HG02852 (cell line): ENCODE data around the gene GLUL.
A peak's percentile ranks its signal among the peaks of the same experiment; 100 is the strongest.
"Not testable (repeated sequence)": the region's sequence is repeated elsewhere in the genome, so short reads cannot be mapped to it uniquely, and the experiment has no call there.

ENCODE experiments used
- ATAC-seq: cut with Tn5 transposase; IDR thresholded peaks from one replicate; pipeline ENCODE4 v1.9.1; 2021; ENCODE audit warnings: mild to moderate bottlenecking, moderate library complexity; ENCODE audit not compliant: unreplicated experiment

GLUL gene

DNA sequence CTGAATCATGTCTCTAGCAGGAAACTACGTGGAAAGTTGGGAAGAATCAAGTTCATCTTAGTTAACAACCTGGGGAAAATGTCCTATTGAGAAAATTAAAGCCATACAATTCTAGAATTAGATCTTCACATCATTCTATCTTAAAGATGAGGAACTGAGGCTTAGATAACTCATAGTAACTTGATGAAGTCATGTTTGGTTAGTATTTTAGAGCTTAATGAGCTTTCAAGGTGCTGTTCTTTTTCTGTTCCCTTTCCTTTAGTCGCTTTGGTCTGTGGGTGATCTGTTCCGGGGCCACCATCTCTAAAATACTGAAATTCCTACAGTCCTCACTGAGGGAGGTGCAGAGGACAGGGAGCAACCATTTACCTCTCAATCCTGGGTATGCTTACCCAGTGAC lies 4.3 kb upstream of the GLUL start:
- no peak for ATAC-seq

DNA sequence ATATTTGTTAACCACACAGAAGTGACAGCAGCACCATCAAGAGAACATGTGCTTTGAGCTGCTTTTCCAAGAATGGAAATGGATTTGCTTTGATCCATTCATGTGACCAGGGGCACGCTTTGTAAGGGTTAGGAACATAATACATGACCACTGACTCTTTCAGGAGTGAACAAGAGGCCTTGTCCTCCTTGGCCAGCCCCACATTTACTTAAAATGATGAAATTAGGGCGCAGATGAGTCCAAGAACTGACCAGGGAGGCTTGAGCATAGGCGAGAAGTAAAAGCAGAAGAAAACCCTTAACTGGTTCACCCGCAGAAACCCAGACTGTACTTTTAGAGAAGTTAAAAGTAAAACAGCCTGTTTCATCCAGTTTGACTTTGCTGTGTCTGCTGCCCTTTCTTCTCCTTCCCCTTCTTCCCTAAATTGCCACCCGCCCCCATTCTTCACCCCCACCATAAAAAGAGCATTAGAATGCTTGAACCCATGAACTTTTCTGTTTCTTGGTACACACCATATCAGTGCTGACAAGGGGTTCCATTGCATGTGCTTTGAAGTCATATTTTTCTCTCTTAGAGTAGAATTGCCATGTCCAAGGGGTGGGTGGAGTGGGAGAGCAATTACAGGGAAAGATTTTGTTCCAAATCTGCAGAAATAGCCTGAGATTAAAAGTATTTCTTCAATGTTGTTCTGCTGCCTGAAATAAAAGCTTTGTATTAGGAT lies 2.6 kb upstream of the GLUL start:
- no peak for ATAC-seq

DNA sequence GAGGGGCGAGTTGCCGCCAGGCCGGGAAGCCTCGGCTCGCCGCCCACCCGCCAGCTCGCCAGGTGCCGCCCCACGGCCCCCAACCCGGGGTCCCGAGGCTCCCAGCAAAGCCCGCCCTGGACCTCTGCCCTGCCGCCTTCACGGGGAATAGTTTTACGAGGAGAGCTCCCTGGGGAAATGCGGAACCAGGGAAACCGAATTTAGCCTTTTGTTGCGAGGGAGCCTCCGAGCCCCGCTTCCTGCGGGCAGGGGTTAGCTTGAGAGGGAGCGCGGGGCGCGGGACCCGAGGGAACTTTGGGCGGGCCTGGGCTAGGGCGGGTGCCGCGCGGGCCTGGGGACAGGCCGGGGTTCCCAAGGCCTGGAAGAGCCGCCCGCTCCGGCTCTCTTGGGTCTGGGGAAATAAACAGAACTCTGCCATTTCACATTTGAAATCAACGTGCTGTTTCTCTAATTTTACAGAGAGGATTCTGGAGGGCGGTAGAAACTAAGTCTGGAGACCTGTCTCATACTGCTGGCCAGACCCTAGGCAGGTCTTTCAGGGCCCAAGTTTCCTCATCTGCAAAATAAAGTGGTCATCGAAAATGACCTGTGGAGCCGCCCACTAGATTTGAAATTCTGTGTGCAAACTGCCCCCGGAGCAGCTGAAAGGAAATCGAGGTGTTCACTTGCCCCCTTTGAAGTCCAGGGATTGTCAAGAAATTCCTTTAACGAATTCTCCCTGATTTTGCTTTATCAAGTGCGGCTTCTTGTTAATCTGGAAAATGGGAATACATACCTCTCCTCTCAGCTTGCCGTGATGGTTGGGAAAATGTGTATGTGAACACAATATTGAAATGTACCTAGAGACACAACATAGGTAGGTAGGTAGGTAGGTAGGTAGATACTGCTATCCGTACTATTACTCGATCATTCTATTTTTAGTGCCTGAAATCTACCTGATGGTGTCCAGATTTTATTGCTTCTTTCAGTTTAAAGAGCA lies 749 bp upstream of the GLUL start:
- ATAC-seq = peak; percentile 21

DNA sequence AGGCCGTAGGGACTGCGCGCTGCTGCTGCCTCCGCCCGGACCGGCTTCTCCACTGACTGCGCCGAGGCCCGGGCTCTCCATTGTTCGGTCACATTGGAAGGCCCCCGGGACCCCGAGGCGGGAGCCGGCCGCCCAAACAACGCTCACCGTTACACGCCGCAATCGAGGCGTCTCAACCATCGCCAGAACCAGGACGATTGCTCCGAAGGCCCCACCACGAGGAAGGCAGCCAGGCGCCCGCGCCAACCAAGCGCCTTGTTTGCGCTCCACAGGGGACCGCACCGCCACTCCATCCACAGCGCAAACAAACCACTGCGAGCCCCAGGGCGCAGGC lies 595 bp downstream of the GLUL start:
- ATAC-seq = no peak

DNA sequence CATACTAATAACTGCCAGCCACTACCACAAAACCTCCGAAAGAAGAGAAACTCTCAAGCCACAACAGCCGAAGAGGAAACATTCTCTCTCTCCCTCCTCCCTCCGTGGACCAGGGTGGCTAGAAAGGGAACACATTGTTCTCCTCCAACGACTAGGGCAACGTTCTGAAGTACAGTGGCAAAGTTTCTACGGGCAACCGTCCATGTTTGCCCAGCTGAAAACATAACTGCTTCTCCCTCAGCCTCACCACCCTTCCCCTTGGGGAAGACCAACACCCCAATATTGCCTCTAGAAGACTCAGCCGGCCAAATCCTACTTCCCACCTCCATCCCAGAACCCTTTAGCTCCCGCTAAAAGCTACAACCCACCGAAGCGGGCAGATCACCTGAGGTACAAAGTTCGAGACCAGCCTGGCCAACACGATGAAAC lies 2.0 kb downstream of the GLUL start:
- no peak for ATAC-seq

DNA sequence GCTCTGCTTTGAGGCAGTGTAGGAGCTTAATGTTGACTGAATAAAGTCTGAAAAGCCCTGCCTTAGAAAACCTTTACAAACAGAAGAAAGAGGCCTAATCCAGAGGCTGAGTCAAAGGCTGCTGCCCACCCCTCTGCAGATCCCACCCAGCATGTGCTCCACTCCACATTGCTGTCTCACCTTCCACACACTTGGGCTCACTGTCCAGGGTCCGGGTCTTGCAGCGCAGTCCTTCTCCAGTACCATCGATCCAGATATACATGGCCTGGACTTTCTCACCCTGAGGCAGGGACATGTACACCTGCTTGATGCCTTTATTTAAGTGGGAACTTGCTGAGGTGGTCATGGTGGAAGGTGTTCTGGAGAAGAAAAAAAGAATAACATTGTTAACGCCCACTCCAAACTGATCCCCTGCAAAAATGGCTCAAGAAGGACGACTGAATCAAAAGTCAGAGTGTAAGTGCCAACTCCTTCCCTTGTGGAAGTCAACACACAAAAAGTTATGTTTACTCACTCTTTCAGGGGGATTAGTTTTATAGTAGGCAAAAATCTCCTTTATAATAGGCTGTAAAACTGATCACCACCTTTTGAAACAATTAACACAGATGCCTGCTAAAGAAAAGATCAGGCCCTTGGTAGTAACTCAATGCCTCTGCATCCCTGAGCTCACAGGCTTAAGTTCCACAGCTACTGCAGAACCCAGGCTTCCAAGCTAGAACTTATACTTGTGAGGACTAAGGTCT lies 3.0 kb downstream of the GLUL start:
- no peak for ATAC-seq

DNA sequence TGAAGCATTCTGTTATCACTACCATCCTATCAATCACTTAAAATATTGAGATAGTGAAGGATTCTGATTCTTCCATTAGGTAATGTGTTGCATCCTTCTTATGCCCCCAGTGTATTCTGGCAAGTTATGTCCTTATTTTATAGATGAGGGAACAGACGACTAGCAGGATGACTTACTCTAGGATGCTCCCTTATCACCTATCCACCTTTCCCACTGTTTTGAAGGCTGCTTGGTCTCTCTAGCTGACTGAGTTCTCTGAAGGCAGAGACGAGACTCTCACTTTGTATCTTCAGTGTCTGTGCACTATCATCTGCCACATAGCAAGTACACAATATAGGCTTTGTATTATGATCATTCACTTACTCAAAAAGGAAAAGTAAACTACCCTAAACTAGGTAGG lies 4.0 kb downstream of the GLUL start:
- ATAC-seq = no peak

DNA sequence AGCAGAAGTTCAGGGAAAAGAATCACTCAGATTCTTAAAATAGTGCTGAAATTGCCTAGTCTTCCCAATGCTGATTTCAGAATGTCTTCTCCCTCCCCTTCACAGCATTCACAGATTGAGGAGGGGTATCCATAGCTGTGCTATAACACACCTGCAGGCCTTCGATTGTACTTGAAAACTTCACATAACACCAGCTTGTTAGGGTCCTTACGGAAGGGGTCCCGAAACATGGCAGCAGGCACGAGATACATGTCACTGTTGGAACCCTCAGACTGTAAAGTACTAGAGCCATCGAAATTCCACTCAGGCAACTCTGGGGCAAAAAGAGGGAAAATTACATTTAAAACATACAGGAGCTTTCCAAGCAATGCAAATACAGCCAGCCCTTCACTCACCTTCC lies 4.6 kb downstream of the GLUL start:
- no peak for ATAC-seq

DNA sequence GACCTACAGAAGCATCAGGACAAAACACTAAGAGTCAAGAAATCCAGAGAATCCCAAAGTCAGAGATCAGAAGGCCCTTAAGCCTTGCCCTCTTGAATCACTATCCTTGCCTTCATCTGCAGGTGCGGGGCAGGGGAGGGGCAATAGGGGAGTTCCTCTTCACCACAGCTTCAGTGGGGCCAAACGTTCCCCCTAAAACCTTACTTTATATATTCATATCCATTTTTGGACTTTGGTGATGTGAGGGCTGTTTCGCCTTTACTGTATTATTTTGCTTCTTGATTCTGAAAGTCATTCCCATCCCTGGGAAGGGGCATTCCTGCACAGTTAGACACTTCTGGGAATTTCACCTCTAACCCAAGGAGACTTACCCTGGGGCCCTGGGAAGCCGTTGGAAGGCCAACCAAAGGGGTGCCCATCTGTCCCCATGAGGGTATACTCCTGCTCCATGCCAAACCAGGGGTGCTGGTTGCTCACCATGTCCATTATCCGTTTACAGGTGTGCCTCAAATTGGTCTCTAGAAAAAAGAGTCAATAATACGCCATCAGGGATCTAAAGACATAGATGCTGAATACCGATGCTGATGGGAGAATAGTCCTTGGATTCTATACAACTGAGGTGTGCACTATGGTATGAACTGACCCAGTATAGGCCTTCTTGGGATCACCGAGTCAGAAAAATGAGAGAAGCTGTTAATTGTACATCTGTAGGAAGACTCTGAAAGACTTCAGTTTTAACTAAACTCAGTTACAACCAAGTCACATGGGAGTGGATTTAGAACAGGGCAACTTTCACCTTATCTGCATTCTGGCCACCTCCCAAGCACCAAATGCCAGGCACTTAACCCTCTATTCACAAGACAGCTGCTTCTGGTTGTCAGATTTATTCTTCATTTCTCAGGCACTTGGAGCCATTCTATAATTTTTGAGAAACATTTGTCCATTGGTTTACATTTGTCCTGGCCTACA lies 5.4 kb downstream of the GLUL start:
- no peak for ATAC-seq

DNA sequence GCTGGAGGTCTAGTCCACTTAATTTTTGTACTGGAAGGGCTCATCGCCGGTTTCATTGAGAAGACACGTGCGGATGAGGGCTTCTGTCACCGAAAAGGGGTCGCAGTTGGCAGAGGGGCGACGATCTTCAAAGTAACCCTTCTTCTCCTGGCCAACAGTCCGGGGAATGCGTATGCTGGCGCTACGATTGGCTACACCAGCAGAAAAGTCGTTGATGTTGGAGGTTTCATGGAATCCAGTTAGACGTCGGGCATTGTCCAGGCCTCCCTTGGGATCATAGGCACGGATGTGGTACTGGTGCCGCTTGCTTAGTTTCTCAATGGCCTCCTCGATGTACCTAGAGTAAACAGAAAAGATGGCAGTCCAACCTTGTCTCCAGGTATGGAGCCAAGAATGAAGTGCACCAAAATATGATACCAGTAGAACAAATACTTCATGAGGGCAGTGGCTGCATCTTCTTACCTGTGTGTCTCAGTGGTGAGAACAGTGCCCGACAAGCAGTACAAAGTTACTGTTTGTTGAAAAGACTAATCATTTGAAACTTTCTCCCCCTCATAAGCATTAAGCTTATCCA lies 7.1 kb downstream of the GLUL start:
- ATAC-seq = no peak

DNA sequence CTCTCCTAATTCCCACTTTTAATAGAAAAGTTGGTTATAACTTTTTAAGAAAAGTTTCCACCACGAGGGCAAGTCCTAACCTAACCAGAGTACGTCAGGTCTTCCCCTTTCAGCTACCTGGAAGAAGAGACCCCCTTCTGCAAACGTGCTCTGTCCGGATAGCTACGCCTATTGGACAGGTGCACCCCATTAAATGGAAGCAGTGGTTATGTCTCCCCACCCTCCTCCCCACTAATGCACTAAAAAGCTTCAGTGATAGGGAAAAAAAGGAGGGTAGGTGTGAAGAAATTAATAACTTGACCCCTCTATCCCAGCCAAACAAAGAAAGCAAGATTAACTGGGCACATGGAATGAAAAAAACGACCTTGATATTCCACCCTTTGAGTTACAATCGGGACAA lies 7.7 kb downstream of the GLUL start:
- no peak for ATAC-seq

DNA sequence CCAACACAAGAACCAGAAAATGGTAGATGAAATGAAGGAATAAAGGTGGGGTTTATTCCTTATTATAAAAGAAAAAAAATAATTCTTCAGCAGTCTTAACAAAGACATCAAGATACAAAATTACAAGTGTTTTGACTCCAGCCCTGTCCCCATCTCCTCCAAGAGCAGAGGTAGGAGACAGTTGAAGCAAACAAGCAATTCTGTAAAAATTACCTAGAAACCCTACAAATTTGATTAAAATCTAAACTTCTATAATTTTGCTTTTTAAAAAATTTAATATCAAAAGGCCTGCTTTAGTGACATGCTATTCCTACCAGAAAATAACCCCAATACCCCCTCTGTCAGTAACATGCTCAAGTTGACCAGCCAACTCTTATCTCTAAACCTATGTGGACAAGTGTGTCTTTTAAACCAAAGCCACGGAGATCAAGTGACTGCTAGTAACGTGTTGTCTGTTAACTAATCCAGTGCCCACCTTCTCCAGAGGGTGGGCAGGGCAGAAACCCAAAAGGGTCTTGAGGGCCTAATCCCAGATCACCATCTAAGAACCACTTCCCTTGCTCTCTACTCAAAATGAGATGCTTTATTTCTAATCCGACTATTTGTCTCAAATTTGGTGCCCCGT lies 8.4 kb downstream of the GLUL start:
- no peak for ATAC-seq

DNA sequence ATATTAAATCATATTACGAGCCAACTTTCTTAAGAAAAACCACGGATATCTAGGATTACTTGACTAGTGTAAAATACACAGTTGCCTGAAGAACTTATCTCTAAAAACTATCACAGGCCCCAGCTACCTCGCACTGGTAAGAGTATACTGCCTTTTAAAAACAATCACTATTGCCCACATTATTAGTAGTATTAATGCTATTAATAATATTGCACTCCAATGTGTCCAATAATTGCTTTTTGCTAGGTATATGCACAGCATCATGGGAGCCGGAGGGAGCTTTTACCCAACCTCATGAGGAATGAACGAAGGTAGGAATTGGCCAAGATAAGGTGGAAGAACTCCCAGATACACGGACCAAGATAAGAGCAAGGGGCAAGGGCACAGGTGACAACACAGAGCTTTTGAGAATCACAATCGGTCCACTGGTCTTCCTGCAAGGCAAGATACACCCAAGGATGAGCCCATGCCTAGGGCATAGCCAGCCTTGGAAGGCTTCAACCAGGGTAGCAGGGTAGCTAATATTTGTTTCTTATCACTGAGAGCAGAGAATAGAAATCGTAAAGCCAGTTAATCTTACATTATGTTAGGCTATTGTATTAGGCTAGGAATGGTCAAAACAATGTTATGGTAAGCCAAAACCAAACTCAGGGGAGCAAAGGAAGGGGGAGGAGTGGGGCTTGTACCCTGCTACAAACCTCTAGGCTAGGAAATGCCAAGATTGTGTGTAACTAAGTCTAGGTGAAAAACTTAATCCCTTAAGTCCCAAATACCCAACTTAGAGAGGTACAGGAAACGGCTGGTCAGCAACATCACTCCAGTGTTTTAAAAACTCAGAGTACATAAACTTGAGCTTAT lies 9.4 kb downstream of the GLUL start:
- no peak for ATAC-seq

DNA sequence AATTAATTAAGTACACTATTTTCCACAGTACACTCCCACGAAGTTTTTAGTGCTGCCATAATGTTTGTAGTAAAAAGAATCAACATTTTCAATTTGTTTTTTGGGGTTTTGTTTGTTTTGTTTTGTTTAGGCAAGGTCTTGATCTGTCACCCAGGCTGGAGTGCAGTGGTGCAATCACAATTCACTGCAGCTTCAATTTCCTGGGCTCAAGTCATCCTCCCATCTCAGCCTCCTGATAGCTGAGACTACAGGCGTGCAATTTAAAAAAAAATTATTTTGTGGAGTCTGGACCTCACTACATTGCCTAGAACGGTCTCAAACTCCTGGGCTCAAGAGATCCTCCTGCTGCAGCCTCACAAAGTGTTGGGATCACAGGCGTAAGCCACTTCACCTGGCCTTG lies 11.4 kb downstream of the GLUL start:
- ATAC-seq = no peak

DNA sequence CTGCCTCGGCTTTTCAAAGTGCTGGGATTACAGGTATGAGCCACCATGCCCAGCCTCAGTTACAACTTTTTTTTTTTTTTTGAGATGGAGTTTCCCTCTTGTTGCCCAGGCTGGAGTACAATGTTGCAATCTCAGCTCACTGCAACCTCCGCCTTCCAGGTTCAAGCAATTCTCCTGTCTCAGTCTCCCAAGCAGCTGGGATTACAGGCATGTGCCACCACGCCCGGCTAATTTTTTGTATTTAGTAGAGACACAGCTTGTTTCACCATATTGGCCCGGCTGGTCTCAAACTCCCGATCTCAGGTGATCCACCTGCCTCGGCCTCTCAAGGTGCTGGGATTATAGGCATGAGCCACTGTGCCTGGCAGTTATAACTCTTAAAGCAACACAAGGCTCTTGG lies 11.8 kb downstream of the GLUL start:
- ATAC-seq = not testable (repeated sequence)

DNA sequence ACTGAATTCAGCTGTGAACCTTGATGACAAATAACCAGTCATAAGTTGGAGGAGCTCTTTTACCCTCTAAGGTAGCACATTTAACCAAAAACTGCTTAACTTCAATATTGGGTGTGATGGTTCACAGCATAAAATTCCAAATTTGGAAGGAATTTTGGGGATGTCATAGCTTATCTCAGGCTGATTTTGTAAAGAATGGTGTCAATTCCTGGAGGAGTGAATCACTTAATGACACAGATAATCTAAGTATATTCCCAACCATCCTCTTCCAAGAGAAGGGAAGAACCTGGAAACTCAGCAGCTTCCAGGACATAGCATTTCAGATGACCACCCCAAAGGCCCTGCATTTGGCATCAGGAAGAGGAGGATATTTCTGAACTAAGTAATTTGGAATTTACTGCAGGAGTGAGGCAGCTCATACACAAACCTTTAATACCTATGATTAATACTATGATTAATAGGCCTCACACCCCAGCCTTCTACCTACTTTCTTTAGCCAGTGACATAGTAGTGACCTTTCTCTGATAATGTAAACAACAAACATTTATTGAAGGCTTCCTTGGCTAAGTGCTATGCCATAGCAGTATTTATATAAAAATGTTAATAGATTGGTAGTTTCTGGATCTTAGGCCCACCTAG lies 14.5 kb downstream of the GLUL start:
- ATAC-seq = no peak

DNA sequence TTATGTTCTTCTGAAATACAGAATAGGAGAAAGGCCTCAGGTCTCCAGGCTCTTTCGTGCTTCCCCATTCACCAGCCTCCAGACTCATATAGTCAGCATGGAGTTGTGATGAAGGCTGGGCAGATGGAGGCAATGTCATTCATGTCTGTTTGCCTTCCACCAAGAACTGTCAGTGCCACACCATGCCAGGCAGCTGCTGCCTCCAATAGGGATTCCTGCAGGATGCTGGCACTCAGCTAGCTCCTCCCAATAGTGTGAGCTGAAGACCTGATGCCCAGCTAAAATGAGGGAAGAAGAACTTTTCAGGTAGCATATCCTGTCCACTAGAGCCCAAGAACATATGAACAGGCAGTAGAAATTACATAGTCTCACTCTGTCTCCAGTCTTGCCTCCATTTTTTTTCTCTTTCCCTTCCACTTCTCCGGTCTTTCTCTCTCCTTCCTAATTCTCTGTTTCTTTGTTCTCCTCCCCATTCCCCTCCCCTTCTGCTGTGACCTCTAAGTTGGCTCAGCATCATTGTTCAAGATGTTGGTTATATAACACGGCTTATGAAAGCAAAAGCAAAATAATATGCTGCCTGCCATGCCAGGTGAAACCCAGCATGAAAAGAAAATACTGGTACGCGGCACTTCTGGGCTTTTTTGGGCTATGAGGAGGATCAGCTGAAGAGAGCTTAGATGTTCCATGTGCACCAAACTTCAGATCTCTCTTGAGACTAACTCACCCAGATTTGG lies 17.3 kb downstream of the GLUL start:
- no peak for ATAC-seq

DNA sequence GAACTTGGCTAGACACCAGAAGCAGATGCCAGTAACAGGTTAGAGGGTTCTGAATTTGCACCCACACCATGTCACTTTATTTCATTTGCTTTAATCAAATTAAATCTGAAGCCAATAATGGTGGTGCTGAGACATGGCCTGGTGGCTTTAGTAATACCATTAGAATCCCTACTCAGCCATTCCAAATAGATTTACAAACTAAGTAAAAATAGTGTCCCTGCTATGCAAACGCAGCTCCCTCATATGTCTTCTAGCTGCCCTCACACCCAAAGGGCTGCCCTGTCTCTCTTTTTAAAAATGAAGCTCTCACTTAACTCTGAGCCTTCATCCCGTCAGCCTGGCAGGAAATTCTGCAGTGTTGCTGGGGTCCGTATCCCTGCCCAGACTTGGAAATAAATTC lies 21.1 kb downstream of the GLUL start:
- ATAC-seq = no peak
